Measurements from ENCODE around the gene DLEU7.

- TF ChIP-seq, protein P1, sequence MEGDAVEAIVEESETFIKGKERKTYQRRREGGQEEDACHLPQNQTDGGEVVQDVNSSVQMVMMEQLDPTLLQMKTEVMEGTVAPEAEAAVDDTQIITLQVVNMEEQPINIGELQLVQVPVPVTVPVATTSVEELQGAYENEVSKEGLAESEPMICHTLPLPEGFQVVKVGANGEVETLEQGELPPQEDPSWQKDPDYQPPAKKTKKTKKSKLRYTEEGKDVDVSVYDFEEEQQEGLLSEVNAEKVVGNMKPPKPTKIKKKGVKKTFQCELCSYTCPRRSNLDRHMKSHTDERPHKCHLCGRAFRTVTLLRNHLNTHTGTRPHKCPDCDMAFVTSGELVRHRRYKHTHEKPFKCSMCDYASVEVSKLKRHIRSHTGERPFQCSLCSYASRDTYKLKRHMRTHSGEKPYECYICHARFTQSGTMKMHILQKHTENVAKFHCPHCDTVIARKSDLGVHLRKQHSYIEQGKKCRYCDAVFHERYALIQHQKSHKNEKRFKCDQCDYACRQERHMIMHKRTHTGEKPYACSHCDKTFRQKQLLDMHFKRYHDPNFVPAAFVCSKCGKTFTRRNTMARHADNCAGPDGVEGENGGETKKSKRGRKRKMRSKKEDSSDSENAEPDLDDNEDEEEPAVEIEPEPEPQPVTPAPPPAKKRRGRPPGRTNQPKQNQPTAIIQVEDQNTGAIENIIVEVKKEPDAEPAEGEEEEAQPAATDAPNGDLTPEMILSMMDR (IDR thresholded peaks at IDR 0.05 in 4 of 5, conservative IDR thresholded peaks at IDR 0.05 in 1 of 5) = no peak
- TF ChIP-seq POLR2A (IDR thresholded peaks at IDR 0.05) = no peak
Observed at GRCh38 chr13:50884265-50884664, 40.8 kb upstream of the DLEU7 start.
